Endothelial cell of umbilical vein (primary cell): ENCODE results near the gene OSGIN1.

Experiments used
- EZH2 ChIP-seq: IDR thresholded peaks from 2 replicates; pipeline ENCODE4 v1.6.1; 2012; ENCODE audit warnings: borderline replicate concordance, low read depth, mild to moderate bottlenecking, moderate library complexity, low read length, inconsistent platforms; ENCODE audit not compliant: severe bottlenecking
- JUN ChIP-seq: IDR thresholded peaks from 2 replicates; pipeline ENCODE4 v1.6.1; 2011; ENCODE audit warnings: borderline replicate concordance, low read depth; ENCODE audit not compliant: insufficient read length, insufficient read depth
- POLR2A ChIP-seq: IDR thresholded peaks from 2 replicates; pipeline ENCODE4 v1.6.1; 2012; ENCODE audit warnings: low read depth, mild to moderate bottlenecking, control low read depth, low read length
- TF ChIP-seq, protein P1 (sequence below), 2 donors: IDR thresholded peaks; 1 replicate in 1 of 2; 2 replicates in 1 of 2; pipeline ENCODE4 v1.5.1; 2011; ENCODE audit warnings: low read length in 2 of 2, mild to moderate bottlenecking in 2 of 2, moderate library complexity in 2 of 2, control low read depth in 1 of 2, inconsistent platforms in 1 of 2, low read depth in 1 of 2; ENCODE audit not compliant: insufficient read depth in 1 of 2; ENCODE audit errors: extremely low read depth in 1 of 2

GRCh38 chr16:83924686-83925085 is 28.4 kb upstream of the OSGIN1 start:
- TF ChIP-seq EZH2 (no peak), POLR2A (no peak), JUN (no peak)
- TF ChIP-seq, protein P1, sequence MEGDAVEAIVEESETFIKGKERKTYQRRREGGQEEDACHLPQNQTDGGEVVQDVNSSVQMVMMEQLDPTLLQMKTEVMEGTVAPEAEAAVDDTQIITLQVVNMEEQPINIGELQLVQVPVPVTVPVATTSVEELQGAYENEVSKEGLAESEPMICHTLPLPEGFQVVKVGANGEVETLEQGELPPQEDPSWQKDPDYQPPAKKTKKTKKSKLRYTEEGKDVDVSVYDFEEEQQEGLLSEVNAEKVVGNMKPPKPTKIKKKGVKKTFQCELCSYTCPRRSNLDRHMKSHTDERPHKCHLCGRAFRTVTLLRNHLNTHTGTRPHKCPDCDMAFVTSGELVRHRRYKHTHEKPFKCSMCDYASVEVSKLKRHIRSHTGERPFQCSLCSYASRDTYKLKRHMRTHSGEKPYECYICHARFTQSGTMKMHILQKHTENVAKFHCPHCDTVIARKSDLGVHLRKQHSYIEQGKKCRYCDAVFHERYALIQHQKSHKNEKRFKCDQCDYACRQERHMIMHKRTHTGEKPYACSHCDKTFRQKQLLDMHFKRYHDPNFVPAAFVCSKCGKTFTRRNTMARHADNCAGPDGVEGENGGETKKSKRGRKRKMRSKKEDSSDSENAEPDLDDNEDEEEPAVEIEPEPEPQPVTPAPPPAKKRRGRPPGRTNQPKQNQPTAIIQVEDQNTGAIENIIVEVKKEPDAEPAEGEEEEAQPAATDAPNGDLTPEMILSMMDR (IDR thresholded peaks at IDR 0.05; ENCODE audit: extremely low read depth in 1 of 2, insufficient read depth in 1 of 2, low read depth in 1 of 2, low read length in 2 of 2): no peak
